ENCODE measurements around the gene TAF4.

TAF4 gene

DNA sequence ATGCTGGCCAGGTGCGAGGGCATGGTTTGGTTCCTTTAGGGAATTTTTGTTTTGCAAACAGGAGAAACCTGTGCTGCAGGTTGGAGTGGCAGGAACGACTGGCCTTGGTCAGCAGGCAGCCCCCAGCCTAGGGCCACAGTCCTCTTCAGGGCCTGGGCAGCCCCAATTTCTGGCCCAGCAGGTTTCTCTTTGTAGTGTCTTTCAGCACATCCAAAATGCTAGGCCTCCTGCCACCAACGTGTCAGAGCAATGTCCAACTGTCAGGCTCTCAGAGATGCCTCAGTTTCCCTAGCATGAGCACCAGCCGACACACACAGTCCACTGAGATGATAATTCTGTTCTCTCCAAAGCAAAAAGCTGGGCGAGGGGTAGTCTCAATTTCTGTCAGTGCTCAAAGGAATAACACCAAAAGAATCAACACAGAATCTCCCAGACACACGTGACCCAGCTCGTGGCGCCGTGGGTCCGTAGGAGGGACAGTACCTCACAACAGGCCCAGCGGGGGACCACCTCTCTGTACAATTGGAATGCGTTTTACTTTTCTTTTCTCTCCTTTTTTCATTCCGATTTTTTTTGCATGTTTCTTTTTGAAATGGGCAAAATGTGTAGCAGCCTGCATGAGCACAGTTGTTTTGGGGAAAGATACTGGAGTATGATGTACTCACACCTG lies 125.9 kb downstream of the TAF4 start:
- H4K20me1 ChIP-seq: peaks cover 0 to 50% (median 0%) of the 10 kb centered on the region in 11 experiments; a peak in 4 of 22 replicates
- H3K9ac ChIP-seq: no peak overlapping the region
- no peaks in the 10 kb centered on the region for H3K4me1 ChIP-seq
- H3K36me3 ChIP-seq: no peaks in the 10 kb centered on the region
- no peak overlapping the region for H3K4me3 ChIP-seq
- no peak overlapping the region for H3K27ac ChIP-seq
- H3K27me3 ChIP-seq: no peaks in the 10 kb centered on the region
- no peak overlapping the region for H3K4me2 ChIP-seq
- no peak for TF ChIP-seq Cebpa-rat (IDR thresholded peaks at IDR 0.05)
- no peaks in the 10 kb centered on the region for H3K9me3 ChIP-seq (replicated peaks in 1 of 11)

- no peaks in the 10 kb centered on the region for H3K36me3 ChIP-seq
- TF ChIP-seq Cebpa-rat (IDR thresholded peaks at IDR 0.05): no peak
- no peak overlapping the region for H3K4me3 ChIP-seq
- no peaks in the 10 kb centered on the region for H3K4me1 ChIP-seq
- no peaks in the 10 kb centered on the region for H3K9me3 ChIP-seq (replicated peaks in 1 of 11)
- H4K20me1 ChIP-seq: peaks cover 0 to 50% (median 0%) of the 10 kb centered on the region in 11 experiments; a peak in 4 of 22 replicates
- H3K27ac ChIP-seq: no peak overlapping the region
- H3K4me2 ChIP-seq: no peak overlapping the region
- no peak overlapping the region for H3K9ac ChIP-seq
- H3K27me3 ChIP-seq: no peaks in the 10 kb centered on the region
These were observed 126.6 kb downstream of the TAF4 start for GRCh38 chr20:61938839-61939690.

- Histone ChIP-seq H3K36me3 (no peaks in the 10 kb centered on the region), H3K4me3 (no peak overlapping the region), H3K27ac (no peak overlapping the region), H3K4me2 (no peak overlapping the region), H3K9me3 (replicated peaks in 1 of 11) (no peaks in the 10 kb centered on the region), H3K4me1 (no peaks in the 10 kb centered on the region), H3K9ac (no peak overlapping the region), H4K20me1 (peaks cover 0 to 50% (median 0%) of the 10 kb centered on the region in 11 experiments; a peak in 4 of 22 replicates), H3K27me3 (no peaks in the 10 kb centered on the region)
- TF ChIP-seq Cebpa-rat (IDR thresholded peaks at IDR 0.05): no peak
These were observed 127.5 kb downstream of the TAF4 start for GRCh38 chr20:61937963-61938838.

DNA sequence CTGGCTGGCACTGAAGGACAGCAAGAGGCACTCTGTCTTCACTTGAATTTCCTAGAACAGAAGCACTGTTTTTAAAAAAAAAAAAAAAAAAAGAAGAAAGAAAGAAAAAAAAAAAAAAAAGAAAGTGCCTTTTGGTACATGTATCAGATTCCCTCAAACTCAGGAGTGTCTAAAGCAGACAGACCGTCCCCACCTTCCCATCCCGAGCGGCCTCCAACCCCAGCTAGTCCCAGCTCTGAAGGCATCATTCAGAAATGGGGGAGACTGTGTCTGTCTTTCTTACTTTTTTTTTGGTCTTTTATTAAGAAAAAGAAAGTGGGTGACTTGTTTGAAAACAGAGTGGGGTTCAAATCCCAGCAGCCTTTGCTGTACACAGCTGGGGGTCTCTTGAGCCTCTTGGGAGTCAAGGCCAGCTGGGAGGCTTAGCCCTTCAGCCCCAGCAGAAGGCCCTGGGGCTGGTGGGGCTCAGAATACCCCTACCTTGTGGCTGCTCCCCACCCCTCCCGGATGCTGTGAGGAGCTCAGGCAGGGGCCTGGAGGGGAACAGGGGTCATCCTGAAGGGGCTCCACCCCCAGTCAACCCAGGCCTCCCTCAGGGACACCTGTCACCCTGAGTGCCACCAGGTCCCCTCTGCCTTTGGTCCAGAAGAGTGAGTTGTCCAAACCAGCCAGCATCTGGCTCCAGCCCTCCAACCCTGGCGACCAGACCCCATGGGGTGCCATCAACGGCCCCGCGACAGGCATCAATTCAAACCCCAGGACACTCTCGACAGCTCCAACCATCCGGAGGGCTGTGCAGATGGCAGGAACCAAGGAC lies 128.3 kb downstream of the TAF4 start:
- Histone ChIP-seq H3K4me2 (no peak overlapping the region), H3K27me3 (no peaks in the 10 kb centered on the region), H3K9ac (no peak overlapping the region), H3K36me3 (no peaks in the 10 kb centered on the region), H4K20me1 (peaks cover 0 to 50% (median 0%) of the 10 kb centered on the region in 11 experiments; a peak in 4 of 22 replicates), H3K4me3 (no peak overlapping the region), H3K4me1 (no peaks in the 10 kb centered on the region), H3K9me3 (replicated peaks in 1 of 11) (no peaks in the 10 kb centered on the region), H3K27ac (no peak overlapping the region)
- no peak for TF ChIP-seq Cebpa-rat (IDR thresholded peaks at IDR 0.05)

- TF ChIP-seq Cebpa-rat (IDR thresholded peaks at IDR 0.05): no peak
- no peak overlapping the region for H3K27ac ChIP-seq
- no peaks in the 10 kb centered on the region for H3K9me3 ChIP-seq (replicated peaks in 1 of 11)
- no peak overlapping the region for H3K9ac ChIP-seq
- no peaks in the 10 kb centered on the region for H3K4me1 ChIP-seq
- H3K36me3 ChIP-seq: no peaks in the 10 kb centered on the region
- H3K27me3 ChIP-seq: no peaks in the 10 kb centered on the region
- no peak overlapping the region for H3K4me3 ChIP-seq
- H4K20me1 ChIP-seq: peaks cover 0 to 49% (median 0%) of the 10 kb centered on the region in 11 experiments; a peak in 4 of 22 replicates
- H3K4me2 ChIP-seq: no peak overlapping the region
These were observed 129.0 kb downstream of the TAF4 start for GRCh38 chr20:61936701-61937131.

- no peaks in the 10 kb centered on the region for H3K4me1 ChIP-seq
- TF ChIP-seq Cebpa-rat (IDR thresholded peaks at IDR 0.05): no peak
- H3K27me3 ChIP-seq: no peaks in the 10 kb centered on the region
These were observed 129.6 kb downstream of the TAF4 start for GRCh38 chr20:61935926-61936700.

GRCh38 chr20:61934716-61935530 lies 130.8 kb downstream of the TAF4 start:
- Histone ChIP-seq H3K4me3 (no peak overlapping the region), H3K9ac (no peak overlapping the region), H3K9me3 (replicated peaks in 1 of 11) (no peaks in the 10 kb centered on the region), H3K4me2 (no peak overlapping the region), H3K36me3 (no peaks in the 10 kb centered on the region), H4K20me1 (peaks cover 0 to 40% (median 0%) of the 10 kb centered on the region in 11 experiments; a peak in 3 of 22 replicates), H3K4me1 (no peaks in the 10 kb centered on the region; a peak in 1 of 20 replicates), H3K27ac (no peak overlapping the region), H3K27me3 (no peaks in the 10 kb centered on the region)
- TF ChIP-seq Cebpa-rat (IDR thresholded peaks at IDR 0.05): no peak

More at GRCh38 chr20:61935926-61936700, 129.6 kb downstream of the TAF4 start:
- Histone ChIP-seq H3K9me3 (replicated peaks in 1 of 11) (no peaks in the 10 kb centered on the region), H3K27ac (no peak overlapping the region), H3K36me3 (no peaks in the 10 kb centered on the region), H3K9ac (no peak overlapping the region), H4K20me1 (peaks cover 0 to 49% (median 0%) of the 10 kb centered on the region in 11 experiments; a peak in 3 of 22 replicates), H3K4me2 (no peak overlapping the region), H3K4me3 (no peak overlapping the region)

Measured in BLaER1 treated with 17β-estradiol and CSF1 and Interleukin-3, amounts not matched to agents 10 nM and 100 nM (cell line).